Measurements from ENCODE around the gene CLIC4. TPM values are rescaled to one million over a fixed set of nuclear protein-coding genes. Genes with fewer than 3 reads are reported as not detected.
"Not testable (repeated sequence)": the region's sequence is repeated elsewhere in the genome, so short reads cannot be mapped to it uniquely, and the experiment has no call there.

Gene CLIC4
- total RNA-seq, 3 donors from 2014 or later (not counting 1 experiment from before 2014, with no cell fraction given), result 3.8 to 11.5 (median 5.0) TPM

DNA sequence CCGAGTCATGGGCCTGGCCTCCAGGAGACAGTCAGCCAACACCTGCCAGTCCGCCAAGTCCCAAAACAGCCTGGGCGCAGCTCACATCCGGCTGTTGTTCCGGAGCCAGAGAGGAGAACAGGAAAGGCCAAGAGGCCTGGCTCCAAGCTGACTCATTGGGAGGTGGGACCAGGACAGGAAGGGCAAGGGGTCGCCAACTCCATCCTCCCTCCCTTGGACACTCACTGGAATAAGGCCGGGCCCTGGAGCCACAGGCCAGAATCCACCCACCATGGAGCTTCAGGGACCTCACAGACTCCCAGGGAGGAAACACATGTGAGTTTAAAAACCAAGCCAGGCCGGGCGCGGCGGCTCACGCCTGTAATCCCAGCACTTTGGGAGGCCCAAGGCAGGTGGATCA, 25.1 kb upstream of the CLIC4 start:
- WGBS (ENCODE audit: insufficient coverage), result 80% methylated on average over 12 of the region's 12 CpGs
- no peaks in the 10 kb centered on the region for H3K36me3 Mint-ChIP-seq

DNA sequence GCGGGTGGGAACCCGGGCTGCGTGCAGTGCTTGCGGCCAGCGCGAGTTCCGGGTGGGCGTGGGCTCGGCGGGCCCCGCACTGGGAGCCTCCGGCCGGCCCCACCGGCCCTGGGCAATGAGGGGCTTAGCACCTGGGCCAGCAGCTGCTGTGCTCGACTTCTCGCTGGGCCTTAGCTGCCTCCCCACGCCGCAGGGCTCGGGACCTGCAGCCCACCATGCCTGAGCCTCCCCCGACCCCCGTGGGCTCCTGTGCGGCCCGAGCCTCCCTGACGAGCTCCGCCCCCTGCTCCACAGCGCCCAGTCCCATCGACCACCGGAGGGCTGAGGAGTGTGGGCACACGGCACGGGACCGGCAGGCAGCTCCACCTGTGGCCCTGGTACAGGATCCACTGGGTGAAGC, 23.7 kb upstream of the CLIC4 start:
- H3K4me3 ChIP-seq (ENCODE audit: low read length), result no peak overlapping the region
- H3K4me1 ChIP-seq (ENCODE audit: control insufficient read depth, insufficient read depth, low read length), result peaks cover 5% of the 10 kb centered on the region
- Mint-ChIP-seq H3K9me3 (no peaks in the 10 kb centered on the region), H3K4me3 (no peak overlapping the region), H3K4me1 (peaks cover 8 to 9% of the 10 kb centered on the region in 2 donors), H3K27me3 (ENCODE audit: low read depth in 2 of 2) (no peaks in the 10 kb centered on the region), H3K36me3 (no peaks in the 10 kb centered on the region), H3K27ac (no peak overlapping the region)
- no peaks in the 10 kb centered on the region for H3K9me3 ChIP-seq (ENCODE audit: control insufficient read depth, insufficient read depth, low read length)
- no peak for TF ChIP-seq CTCF (IDR thresholded peaks at IDR 0.05)
- ATAC-seq, result no peak
- no peaks in the 10 kb centered on the region for H3K36me3 ChIP-seq (ENCODE audit: control insufficient read depth, insufficient read depth, low read length)
- WGBS (ENCODE audit: insufficient coverage), result 94% methylated on average over 31 of the region's 31 CpGs
- intact Hi-C loops (cut with micrococcal nuclease), result no loop called here
- DNase-seq, result no peak
- H3K27me3 ChIP-seq (ENCODE audit: control insufficient read depth, insufficient read depth, low read length), result no peaks in the 10 kb centered on the region
- H3K27ac ChIP-seq (ENCODE audit: low read length), result no peak overlapping the region

More for the DNA sequence above, 25.1 kb upstream of the CLIC4 start:
- DNase-seq, result no peak
- Mint-ChIP-seq H3K27ac (no peak overlapping the region), H3K9me3 (no peaks in the 10 kb centered on the region), H3K4me1 (peaks cover 8 to 9% of the 10 kb centered on the region in 2 donors), H3K4me3 (no peak overlapping the region), H3K27me3 (ENCODE audit: low read depth in 2 of 2) (no peaks in the 10 kb centered on the region)
- Histone ChIP-seq H3K27ac (ENCODE audit: low read length) (no peak overlapping the region), H3K4me3 (ENCODE audit: low read length) (no peak overlapping the region), H3K27me3 (ENCODE audit: control insufficient read depth, insufficient read depth, low read length) (no peaks in the 10 kb centered on the region), H3K9me3 (ENCODE audit: control insufficient read depth, insufficient read depth, low read length) (no peaks in the 10 kb centered on the region), H3K36me3 (ENCODE audit: control insufficient read depth, insufficient read depth, low read length) (no peaks in the 10 kb centered on the region), H3K4me1 (ENCODE audit: control insufficient read depth, insufficient read depth, low read length) (peaks cover 5% of the 10 kb centered on the region)
- no peak for TF ChIP-seq CTCF (IDR thresholded peaks at IDR 0.05)
- intact Hi-C loops (cut with micrococcal nuclease), result no loop called here
- no peak for ATAC-seq

DNA sequence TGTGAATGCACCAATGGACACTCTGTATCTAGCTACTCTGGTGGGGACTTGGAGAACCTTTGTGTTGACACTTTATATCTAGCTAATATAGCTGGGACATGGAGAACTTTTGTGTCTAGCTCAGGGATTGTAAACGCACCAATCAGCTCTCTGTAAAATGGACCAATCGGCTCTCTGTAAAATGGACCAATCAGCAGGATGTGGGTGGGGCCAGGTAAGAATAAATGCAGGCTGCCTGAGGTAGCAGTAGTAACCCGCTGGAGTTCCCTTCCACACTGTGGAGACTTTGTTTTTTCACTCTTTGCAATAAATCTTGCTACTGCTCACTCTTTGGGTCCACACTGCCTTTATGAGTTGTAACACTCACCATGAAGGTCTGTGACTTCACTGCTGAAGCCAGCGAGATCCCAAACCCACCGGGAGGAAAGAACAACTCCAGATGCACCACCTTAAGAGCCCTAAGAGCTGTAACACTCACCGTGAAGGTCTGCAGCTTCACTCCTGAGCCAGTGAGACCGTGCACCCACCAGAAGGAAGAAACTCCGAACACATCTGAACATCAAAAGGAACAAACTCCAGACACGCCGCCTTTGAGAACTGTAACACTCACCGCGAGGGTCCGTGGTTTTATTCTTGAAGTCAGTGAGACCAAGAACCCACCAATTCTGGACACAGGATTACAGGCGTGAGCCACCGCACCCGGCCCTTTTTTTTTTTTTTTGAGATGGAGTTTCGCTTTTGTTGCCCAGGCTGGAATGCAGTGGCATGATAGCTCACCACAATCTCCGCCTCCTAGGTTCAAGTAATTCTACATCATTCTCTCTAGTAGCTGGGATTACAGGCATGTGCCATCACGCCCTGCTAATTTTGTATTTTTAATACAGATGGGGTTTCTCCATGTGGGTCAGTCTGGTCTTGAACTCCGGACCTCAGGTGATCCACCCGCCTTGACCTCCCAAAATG, 22.9 kb upstream of the CLIC4 start:
- peak in 1 of 2 donors; percentile 24 for DNase-seq
- peak in 2 of 3 donors; percentile 21 to 33 for ATAC-seq
- Mint-ChIP-seq H3K4me1 (peaks cover 9 to 13% of the 10 kb centered on the region in 2 donors), H3K4me3 (peak overlapping the region; percentile 74), H3K27ac (peak overlapping the region in 1 of 2 donors; percentile 27)
- H3K27ac ChIP-seq (ENCODE audit: low read length); H3K27me3 Mint-ChIP-seq (ENCODE audit: low read depth in 2 of 2); intact Hi-C loops (cut with micrococcal nuclease); H3K9me3 ChIP-seq (ENCODE audit: control insufficient read depth, insufficient read depth, low read length); H3K9me3 Mint-ChIP-seq; H3K4me1 ChIP-seq (ENCODE audit: control insufficient read depth, insufficient read depth, low read length); H3K36me3 ChIP-seq (ENCODE audit: control insufficient read depth, insufficient read depth, low read length); H3K36me3 Mint-ChIP-seq; H3K27me3 ChIP-seq (ENCODE audit: control insufficient read depth, insufficient read depth, low read length): not testable (repeated sequence)
- WGBS (ENCODE audit: insufficient coverage), result 59% methylated on average over 19 of the region's 21 CpGs
- peak overlapping the region; percentile 28 for H3K4me3 ChIP-seq (ENCODE audit: low read length)

- peaks cover 13 to 15% of the 10 kb centered on the region in 2 donors for H3K4me1 Mint-ChIP-seq
- Histone ChIP-seq H3K4me3 (ENCODE audit: low read length) (no peak overlapping the region), H3K36me3 (ENCODE audit: control insufficient read depth, insufficient read depth, low read length) (no peaks in the 10 kb centered on the region), H3K27ac (ENCODE audit: low read length) (no peak overlapping the region), H3K9me3 (ENCODE audit: control insufficient read depth, insufficient read depth, low read length) (no peaks in the 10 kb centered on the region), H3K4me1 (ENCODE audit: control insufficient read depth, insufficient read depth, low read length) (peaks cover 8% of the 10 kb centered on the region), H3K27me3 (ENCODE audit: control insufficient read depth, insufficient read depth, low read length) (no peaks in the 10 kb centered on the region)
- no peaks in the 10 kb centered on the region for H3K27me3 Mint-ChIP-seq (ENCODE audit: low read depth in 2 of 2)
- 94% methylated on average over 12 of the region's 13 CpGs for WGBS (ENCODE audit: insufficient coverage)
- H3K4me3 Mint-ChIP-seq, result no peak overlapping the region
- TF ChIP-seq CTCF (IDR thresholded peaks at IDR 0.05), result no peak
- intact Hi-C loops (cut with micrococcal nuclease), result no loop called here
- ATAC-seq (no peak), DNase-seq (no peak)
- no peak overlapping the region for H3K27ac Mint-ChIP-seq
- H3K9me3 Mint-ChIP-seq, result no peaks in the 10 kb centered on the region
- no peaks in the 10 kb centered on the region for H3K36me3 Mint-ChIP-seq
Measured at GRCh38 chr1:24724345-24725208, 20.7 kb upstream of the CLIC4 start.

All from natural killer cell (primary cell).